ENCODE data around the gene KIZ.
A peak's percentile ranks its signal among the peaks of the same experiment; 100 is the strongest.

KIZ gene

DNA sequence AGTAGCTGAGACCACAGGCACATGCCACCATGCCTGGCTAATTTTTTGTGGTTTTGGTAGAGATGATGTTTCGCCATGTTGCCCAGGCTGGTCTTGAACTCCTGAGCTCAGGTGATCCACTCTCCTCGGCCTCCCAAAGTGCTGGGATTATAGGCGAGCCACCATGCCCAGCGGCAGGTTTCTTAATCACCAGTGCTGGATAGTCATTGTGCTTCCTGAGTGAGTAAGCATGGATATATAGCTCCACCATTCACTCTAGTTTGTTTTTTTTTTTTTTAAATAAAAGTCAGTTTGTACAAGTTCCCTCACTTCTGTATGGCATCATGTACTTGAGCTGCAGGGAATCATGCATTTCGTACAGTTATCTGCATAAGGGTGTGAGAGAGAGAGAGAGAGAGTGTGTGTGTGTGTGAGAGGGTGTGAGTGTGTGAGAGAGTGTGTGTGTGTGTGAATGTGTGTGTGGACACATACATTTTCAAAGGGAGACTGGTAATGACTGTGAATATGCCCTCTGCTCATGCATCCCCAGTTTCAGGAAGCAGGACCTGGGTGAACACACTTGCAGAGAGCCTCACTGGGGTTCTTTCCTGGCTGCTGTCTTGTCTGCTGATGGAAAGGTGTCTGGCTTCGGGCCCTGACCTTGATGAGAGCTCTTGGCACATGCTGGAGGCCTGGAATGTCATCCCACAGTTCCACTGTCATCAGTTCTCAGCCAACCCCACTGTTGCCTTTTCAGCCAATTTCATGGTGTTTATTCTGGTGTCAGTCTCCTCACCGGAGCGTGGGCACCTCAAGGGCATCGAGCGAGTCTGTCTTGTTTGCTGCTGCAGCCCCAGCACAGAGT is 112.3 kb downstream of the KIZ start:
- Histone ChIP-seq H4K91ac (ENCODE audit: low read depth, low read length, poor library complexity) (no peak overlapping the region), H2AFZ (ENCODE audit: low read length) (no peak overlapping the region), H2BK12ac (ENCODE audit: low read length) (no peak overlapping the region), H3K27ac (replicated peaks; ENCODE audit: low read length) (no peak overlapping the region), H3K4me1 (ENCODE audit: control insufficient read depth in 2 of 2, insufficient read depth in 1 of 2, low read depth in 1 of 2, low read length in 2 of 2) (peaks cover 10 to 18% of the 10 kb centered on the region in 2 donors), H3K4me3 (ENCODE audit: low read length in 2 of 2) (no peak overlapping the region), H3K23ac (ENCODE audit: low read depth, low read length, poor library complexity) (no peak overlapping the region), H3K9ac (ENCODE audit: low read depth, low read length, poor library complexity) (no peak overlapping the region), H4K8ac (ENCODE audit: low read depth, low read length) (no peak overlapping the region), H3K79me1 (ENCODE audit: low read depth, low read length) (no peaks in the 10 kb centered on the region), H3K9me3 (replicated peaks in 1 of 2; ENCODE audit: control insufficient read depth in 2 of 2, insufficient read depth in 1 of 2, low read depth in 1 of 2, low read length in 2 of 2) (no peaks in the 10 kb centered on the region), H3K14ac (ENCODE audit: low read length) (no peak overlapping the region), H3K4ac (ENCODE audit: low read length) (no peak overlapping the region), H2BK5ac (ENCODE audit: low read length) (no peak overlapping the region), H2BK15ac (ENCODE audit: low read length) (no peak overlapping the region), H3K18ac (ENCODE audit: low read length) (no peak overlapping the region), H3K27me3 (ENCODE audit: control insufficient read depth in 3 of 3, insufficient read depth in 3 of 3, low read depth in 1 of 3, low read length in 3 of 3) (no peaks in the 10 kb centered on the region), H3K4me2 (ENCODE audit: insufficient read depth, low read length, poor library complexity, severe bottlenecking) (no peak overlapping the region), H3K36me3 (replicated peaks in 1 of 2; ENCODE audit: control insufficient read depth in 2 of 2, insufficient read depth in 2 of 2, low read length in 2 of 2) (no peaks in the 10 kb centered on the region), H2BK120ac (ENCODE audit: low read depth, low read length) (no peak overlapping the region), H2AK5ac (ENCODE audit: low read depth, low read length) (peak overlapping the region; percentile 4)
- WGBS, 2 donors (ENCODE audit: extremely low coverage in 2 of 2, insufficient read length in 2 of 2, insufficient replicate concordance in 1 of 2): no CpG with 5 or more reads among the region's 10 CpGs
- DNase-seq (ENCODE audit: low spot score): no peak

DNA sequence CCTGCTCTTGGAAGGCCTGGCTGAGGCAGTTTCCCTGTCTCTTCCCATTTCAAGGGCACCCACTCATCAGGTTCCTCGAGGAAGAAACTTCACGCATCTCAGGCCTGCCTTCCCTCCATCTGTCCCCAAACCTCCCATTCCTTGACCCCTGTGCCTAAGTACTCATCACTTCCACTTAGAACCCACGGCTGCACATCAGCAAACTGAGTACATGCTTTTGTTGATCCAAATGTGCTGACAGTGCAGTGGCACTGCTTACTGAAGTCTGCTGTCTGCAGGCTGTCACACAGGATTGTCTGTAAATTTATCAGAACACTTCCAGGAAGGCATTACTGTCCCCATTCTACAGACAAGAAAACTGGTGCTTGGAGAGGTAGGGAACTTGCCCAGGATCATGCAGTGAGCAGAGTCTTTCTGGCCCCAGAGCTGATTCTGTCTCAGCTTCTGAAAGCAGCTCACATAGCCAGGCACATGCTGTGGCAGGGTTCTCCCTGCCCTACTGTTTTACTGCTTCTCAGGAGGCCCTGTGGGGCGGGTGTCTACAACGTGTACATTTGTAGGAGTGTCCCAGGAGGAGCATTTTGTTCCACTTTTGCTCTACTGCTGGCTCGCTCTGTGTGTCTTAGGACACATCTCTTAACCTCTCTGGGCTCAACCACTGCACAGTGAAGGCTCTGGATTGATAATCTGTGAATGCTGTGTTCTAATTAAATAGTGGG is 113.1 kb downstream of the KIZ start:
- Histone ChIP-seq H2BK12ac (ENCODE audit: low read length) (no peak overlapping the region), H4K91ac (ENCODE audit: low read depth, low read length, poor library complexity) (no peak overlapping the region), H3K27ac (replicated peaks; ENCODE audit: low read length) (no peak overlapping the region), H3K4me2 (ENCODE audit: insufficient read depth, low read length, poor library complexity, severe bottlenecking) (no peak overlapping the region), H2AK5ac (ENCODE audit: low read depth, low read length) (no peak overlapping the region), H3K79me1 (ENCODE audit: low read depth, low read length) (no peaks in the 10 kb centered on the region), H2BK15ac (ENCODE audit: low read length) (no peak overlapping the region), H3K27me3 (ENCODE audit: control insufficient read depth in 3 of 3, insufficient read depth in 3 of 3, low read depth in 1 of 3, low read length in 3 of 3) (no peaks in the 10 kb centered on the region), H3K23ac (ENCODE audit: low read depth, low read length, poor library complexity) (no peak overlapping the region), H3K9me3 (replicated peaks in 1 of 2; ENCODE audit: control insufficient read depth in 2 of 2, insufficient read depth in 1 of 2, low read depth in 1 of 2, low read length in 2 of 2) (no peaks in the 10 kb centered on the region), H3K14ac (ENCODE audit: low read length) (no peak overlapping the region), H3K9ac (ENCODE audit: low read depth, low read length, poor library complexity) (no peak overlapping the region), H3K36me3 (replicated peaks in 1 of 2; ENCODE audit: control insufficient read depth in 2 of 2, insufficient read depth in 2 of 2, low read length in 2 of 2) (no peaks in the 10 kb centered on the region), H4K8ac (ENCODE audit: low read depth, low read length) (no peak overlapping the region), H2BK5ac (ENCODE audit: low read length) (no peak overlapping the region), H3K4ac (ENCODE audit: low read length) (no peak overlapping the region), H3K4me3 (ENCODE audit: low read length in 2 of 2) (no peak overlapping the region), H2AFZ (ENCODE audit: low read length) (no peak overlapping the region), H3K4me1 (ENCODE audit: control insufficient read depth in 2 of 2, insufficient read depth in 1 of 2, low read depth in 1 of 2, low read length in 2 of 2) (peaks cover 10 to 15% of the 10 kb centered on the region in 2 donors), H2BK120ac (ENCODE audit: low read depth, low read length) (no peak overlapping the region), H3K18ac (ENCODE audit: low read length) (no peak overlapping the region)
- no peak for DNase-seq (ENCODE audit: low spot score)
- WGBS, 2 donors (ENCODE audit: extremely low coverage in 2 of 2, insufficient read length in 2 of 2, insufficient replicate concordance in 1 of 2): no CpG with 5 or more reads among the region's 6 CpGs

DNA sequence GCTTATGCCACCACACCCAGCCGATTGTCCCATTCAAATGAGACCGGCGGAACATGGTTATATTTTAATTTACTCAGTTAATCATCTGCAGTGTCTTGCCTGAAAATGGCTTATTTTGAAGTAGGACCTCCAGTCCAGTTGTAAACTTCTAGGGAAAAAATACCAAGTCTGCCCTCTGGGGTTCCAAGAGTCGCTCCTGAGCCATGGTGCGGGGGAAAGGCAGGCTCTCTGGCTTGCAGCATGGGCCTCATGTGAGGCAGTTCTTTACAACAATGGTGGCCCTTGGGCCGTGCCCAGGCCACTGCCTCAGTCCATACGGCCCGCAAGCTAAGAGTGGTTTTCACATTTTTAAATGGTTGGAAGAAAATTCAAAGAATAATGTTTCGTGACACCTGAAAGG is 114.5 kb downstream of the KIZ start:
- H3K18ac ChIP-seq (ENCODE audit: low read length): no peak overlapping the region
- no peak overlapping the region for H3K14ac ChIP-seq (ENCODE audit: low read length)
- no peak overlapping the region for H4K91ac ChIP-seq (ENCODE audit: low read depth, low read length, poor library complexity)
- H3K36me3 ChIP-seq (replicated peaks in 1 of 2; ENCODE audit: control insufficient read depth in 2 of 2, insufficient read depth in 2 of 2, low read length in 2 of 2): no peaks in the 10 kb centered on the region
- H3K4me2 ChIP-seq (ENCODE audit: insufficient read depth, low read length, poor library complexity, severe bottlenecking): no peak overlapping the region
- H3K4me1 ChIP-seq (ENCODE audit: control insufficient read depth in 2 of 2, insufficient read depth in 1 of 2, low read depth in 1 of 2, low read length in 2 of 2): peaks cover 2 to 6% of the 10 kb centered on the region in 2 donors
- no peaks in the 10 kb centered on the region for H3K9me3 ChIP-seq (replicated peaks in 1 of 2; ENCODE audit: control insufficient read depth in 2 of 2, insufficient read depth in 1 of 2, low read depth in 1 of 2, low read length in 2 of 2)
- no peak overlapping the region for H2BK15ac ChIP-seq (ENCODE audit: low read length)
- no peak overlapping the region for H3K23ac ChIP-seq (ENCODE audit: low read depth, low read length, poor library complexity)
- no peak for DNase-seq (ENCODE audit: low spot score)
- no peak overlapping the region for H2AFZ ChIP-seq (ENCODE audit: low read length)
- H4K8ac ChIP-seq (ENCODE audit: low read depth, low read length): no peak overlapping the region
- no peaks in the 10 kb centered on the region for H3K27me3 ChIP-seq (ENCODE audit: control insufficient read depth in 3 of 3, insufficient read depth in 3 of 3, low read depth in 1 of 3, low read length in 3 of 3)
- H2BK5ac ChIP-seq (ENCODE audit: low read length): no peak overlapping the region
- no peak overlapping the region for H3K27ac ChIP-seq (replicated peaks; ENCODE audit: low read length)
- H2AK5ac ChIP-seq (ENCODE audit: low read depth, low read length): no peak overlapping the region
- H3K4me3 ChIP-seq (ENCODE audit: low read length in 2 of 2): no peak overlapping the region
- no peaks in the 10 kb centered on the region for H3K79me1 ChIP-seq (ENCODE audit: low read depth, low read length)
- no peak overlapping the region for H3K9ac ChIP-seq (ENCODE audit: low read depth, low read length, poor library complexity)
- no CpG with 5 or more reads among the region's 9 CpGs for WGBS, 2 donors (ENCODE audit: extremely low coverage in 2 of 2, insufficient read length in 2 of 2, insufficient replicate concordance in 1 of 2)
- H3K4ac ChIP-seq (ENCODE audit: low read length): no peak overlapping the region
- no peak overlapping the region for H2BK12ac ChIP-seq (ENCODE audit: low read length)
- H2BK120ac ChIP-seq (ENCODE audit: low read depth, low read length): no peak overlapping the region

DNA sequence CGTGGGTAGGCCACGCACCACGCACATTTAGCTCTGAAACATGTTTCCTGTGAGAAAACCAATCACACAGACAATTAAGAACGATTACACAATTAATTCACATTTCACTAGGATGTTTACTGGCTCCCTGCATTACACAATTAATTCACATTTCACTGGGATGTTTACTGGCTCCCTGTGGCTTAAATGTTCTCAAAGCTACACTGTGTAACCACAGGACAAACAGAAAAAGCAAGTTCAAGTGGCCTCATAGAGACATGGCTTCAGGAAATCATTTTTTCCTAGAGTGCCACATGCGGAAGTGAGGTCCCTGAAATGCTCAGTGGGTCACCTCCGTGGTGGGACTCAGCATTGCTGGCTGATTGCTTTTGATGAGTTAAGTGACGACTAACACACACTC is 115.5 kb downstream of the KIZ start:
- no CpG with 5 or more reads among the region's 7 CpGs for WGBS, 2 donors (ENCODE audit: extremely low coverage in 2 of 2, insufficient read length in 2 of 2, insufficient replicate concordance in 1 of 2)
- Histone ChIP-seq H2AK5ac (ENCODE audit: low read depth, low read length) (no peak overlapping the region), H3K18ac (ENCODE audit: low read length) (no peak overlapping the region), H3K36me3 (replicated peaks in 1 of 2; ENCODE audit: control insufficient read depth in 2 of 2, insufficient read depth in 2 of 2, low read length in 2 of 2) (no peaks in the 10 kb centered on the region), H2BK5ac (ENCODE audit: low read length) (no peak overlapping the region), H3K4ac (ENCODE audit: low read length) (no peak overlapping the region), H3K79me1 (ENCODE audit: low read depth, low read length) (no peaks in the 10 kb centered on the region), H4K8ac (ENCODE audit: low read depth, low read length) (no peak overlapping the region), H3K9ac (ENCODE audit: low read depth, low read length, poor library complexity) (no peak overlapping the region), H3K27ac (replicated peaks; ENCODE audit: low read length) (no peak overlapping the region), H2AFZ (ENCODE audit: low read length) (no peak overlapping the region), H3K27me3 (ENCODE audit: control insufficient read depth in 3 of 3, insufficient read depth in 3 of 3, low read depth in 1 of 3, low read length in 3 of 3) (no peaks in the 10 kb centered on the region), H3K23ac (ENCODE audit: low read depth, low read length, poor library complexity) (no peak overlapping the region), H3K4me3 (ENCODE audit: low read length in 2 of 2) (no peak overlapping the region), H4K91ac (ENCODE audit: low read depth, low read length, poor library complexity) (no peak overlapping the region), H3K4me2 (ENCODE audit: insufficient read depth, low read length, poor library complexity, severe bottlenecking) (no peak overlapping the region), H2BK120ac (ENCODE audit: low read depth, low read length) (no peak overlapping the region), H3K9me3 (replicated peaks in 1 of 2; ENCODE audit: control insufficient read depth in 2 of 2, insufficient read depth in 1 of 2, low read depth in 1 of 2, low read length in 2 of 2) (no peaks in the 10 kb centered on the region), H3K4me1 (ENCODE audit: control insufficient read depth in 2 of 2, insufficient read depth in 1 of 2, low read depth in 1 of 2, low read length in 2 of 2) (no peaks in the 10 kb centered on the region), H2BK12ac (ENCODE audit: low read length) (no peak overlapping the region), H3K14ac (ENCODE audit: low read length) (no peak overlapping the region), H2BK15ac (ENCODE audit: low read length) (no peak overlapping the region)
- DNase-seq (ENCODE audit: low spot score): no peak
